DMS114 treated with DMSO at 0.1 percent for 48 hours (cell line): Measurements from ENCODE around the gene NOX4.

Experiments
- DNase-seq: peaks from one replicate; lab custom pipeline; 2025; ENCODE audit not compliant: unreplicated experiment; lab: John Stamatoyannopoulos, UW

Gene NOX4

GRCh38 chr11:89490981-89491690, at the start of gene NOX4:
Gene NOX4 (minus strand): TSS chr11:89491375. CDS start chr11:89491246, 129 bp downstream.
- DNase-seq: no peak

- DNase-seq: no peak
Measured at GRCh38 chr11:89540826-89541225, 49.7 kb upstream of the NOX4 start.

GRCh38 chr11:89537936-89538335, 46.8 kb upstream of the NOX4 start:
- no peak for DNase-seq

GRCh38 chr11:89536926-89537325, 45.8 kb upstream of the NOX4 start:
- no peak for DNase-seq

- no peak for DNase-seq
Measured at GRCh38 chr11:89535221-89535620, 44.0 kb upstream of the NOX4 start.

GRCh38 chr11:89529626-89530380, 38.6 kb upstream of the NOX4 start:
- DNase-seq: no peak

- no peak for DNase-seq
Measured at GRCh38 chr11:89521792-89522191, 30.6 kb upstream of the NOX4 start.

- no peak for DNase-seq
Measured at GRCh38 chr11:89521294-89521693, 30.1 kb upstream of the NOX4 start.

GRCh38 chr11:89516496-89516895, 25.3 kb upstream of the NOX4 start:
- no peak for DNase-seq

GRCh38 chr11:89508544-89508943, 17.4 kb upstream of the NOX4 start:
- no peak for DNase-seq

- DNase-seq: no peak
Measured at GRCh38 chr11:89504270-89504669, 13.1 kb upstream of the NOX4 start.

GRCh38 chr11:89503422-89503821, 12.2 kb upstream of the NOX4 start:
- no peak for DNase-seq

- DNase-seq: no peak
Measured at GRCh38 chr11:89502301-89502700, 11.1 kb upstream of the NOX4 start.

GRCh38 chr11:89500336-89500735, 9.2 kb upstream of the NOX4 start:
- no peak for DNase-seq

- no peak for DNase-seq
Measured at GRCh38 chr11:89498845-89499448, 7.8 kb upstream of the NOX4 start.

- no peak for DNase-seq
Measured at GRCh38 chr11:89495951-89496350, 4.8 kb upstream of the NOX4 start.

- no peak for DNase-seq
Measured at GRCh38 chr11:89493431-89493830, 2.3 kb upstream of the NOX4 start.

GRCh38 chr11:89490602-89490980, 584 bp downstream of the NOX4 start:
- no peak for DNase-seq

- DNase-seq: no peak
Measured at GRCh38 chr11:89489930-89490329, 1.2 kb downstream of the NOX4 start.

GRCh38 chr11:89487016-89487415, 4.2 kb downstream of the NOX4 start:
- DNase-seq: no peak

GRCh38 chr11:89484896-89485295, 6.3 kb downstream of the NOX4 start:
- no peak for DNase-seq

- DNase-seq: no peak
Measured at GRCh38 chr11:89477175-89477574, 14.0 kb downstream of the NOX4 start.
